ENCODE measurements around the gene ADAMTSL3.

The ADAMTSL3 gene

DNA sequence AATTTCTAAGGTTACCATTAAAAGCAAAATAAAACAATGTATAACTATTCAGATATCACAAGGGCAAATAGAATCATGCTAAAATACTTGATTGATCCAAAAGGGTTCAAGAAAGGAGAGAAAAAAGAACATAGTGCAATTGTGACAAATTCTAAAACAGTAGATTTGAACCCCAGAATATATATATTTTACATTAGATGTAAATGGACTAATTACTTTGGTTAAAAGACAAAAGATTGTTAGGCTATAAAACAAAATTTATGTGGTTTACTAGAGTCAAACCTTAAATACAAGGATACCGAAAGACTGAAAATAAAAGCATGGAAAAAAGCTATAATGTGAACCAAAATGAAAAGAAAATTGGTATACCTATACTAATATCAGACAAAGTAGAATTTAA is 129.3 kb downstream of the ADAMTSL3 start:
- Histone ChIP-seq H3K4me2 (no peak overlapping the region), H3K27me3 (ENCODE audit: insufficient read depth, low read depth) (no peaks in the 10 kb centered on the region), H3K9ac (no peak overlapping the region), H2AFZ (ENCODE audit: low read depth) (no peak overlapping the region), H3K27ac (no peak overlapping the region), H3K4me1 (ENCODE audit: low read depth, poor library complexity, severe bottlenecking) (no peaks in the 10 kb centered on the region), H3K79me2 (ENCODE audit: insufficient read depth, low read depth) (no peaks in the 10 kb centered on the region), H3K36me3 (ENCODE audit: insufficient read depth) (no peaks in the 10 kb centered on the region), H4K20me1 (ENCODE audit: insufficient read depth) (no peaks in the 10 kb centered on the region), H3K4me3 (IDR thresholded peaks at IDR 0.05; ENCODE audit: insufficient read depth, low read depth, low read length) (no peak overlapping the region)
- no peak for TF ChIP-seq CTCF (conservative IDR thresholded peaks at IDR 0.05; ENCODE audit: low read depth, low read length)

GRCh38 chr15:83784975-83785374 is 131.1 kb downstream of the ADAMTSL3 start:
- Histone ChIP-seq H2AFZ (ENCODE audit: low read depth) (no peak overlapping the region), H3K27ac (no peak overlapping the region), H3K36me3 (ENCODE audit: insufficient read depth) (no peaks in the 10 kb centered on the region), H3K4me2 (no peak overlapping the region), H3K9ac (no peak overlapping the region), H3K4me3 (IDR thresholded peaks at IDR 0.05; ENCODE audit: insufficient read depth, low read depth, low read length) (no peak overlapping the region), H3K79me2 (ENCODE audit: insufficient read depth, low read depth) (no peaks in the 10 kb centered on the region), H3K27me3 (ENCODE audit: insufficient read depth, low read depth) (no peaks in the 10 kb centered on the region), H4K20me1 (ENCODE audit: insufficient read depth) (no peaks in the 10 kb centered on the region), H3K4me1 (ENCODE audit: low read depth, poor library complexity, severe bottlenecking) (no peaks in the 10 kb centered on the region)
- TF ChIP-seq CTCF (conservative IDR thresholded peaks at IDR 0.05; ENCODE audit: low read depth, low read length) = no peak

DNA sequence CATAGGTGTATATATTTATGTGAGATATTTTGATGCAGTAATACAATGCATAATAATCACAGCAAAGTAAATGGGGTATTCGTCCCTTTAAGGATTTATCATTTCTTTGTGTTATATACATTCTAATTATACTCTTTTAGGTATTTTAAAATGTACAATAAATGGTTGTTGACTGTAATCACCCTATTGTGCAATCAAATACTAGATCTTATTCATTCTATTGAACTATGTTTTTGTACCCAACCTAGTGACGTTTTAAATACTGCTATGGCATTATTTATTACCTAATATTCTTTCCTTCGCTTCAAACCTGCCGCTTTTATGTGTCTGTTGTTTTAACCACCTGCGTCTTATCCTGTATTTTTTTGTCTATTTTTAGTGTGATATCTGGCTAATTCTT is 132.4 kb downstream of the ADAMTSL3 start:
- no peak overlapping the region for H3K9ac ChIP-seq

GRCh38 chr15:83793069-83793468 is 139.1 kb downstream of the ADAMTSL3 start:
- no peaks in the 10 kb centered on the region for H3K27me3 ChIP-seq (ENCODE audit: insufficient read depth, low read depth)
- H3K4me1 ChIP-seq (ENCODE audit: low read depth, poor library complexity, severe bottlenecking) = no peaks in the 10 kb centered on the region
- H3K4me2 ChIP-seq = no peak overlapping the region
- H3K79me2 ChIP-seq (ENCODE audit: insufficient read depth, low read depth) = no peaks in the 10 kb centered on the region
- no peak overlapping the region for H3K9ac ChIP-seq
- H3K36me3 ChIP-seq (ENCODE audit: insufficient read depth) = no peaks in the 10 kb centered on the region
- no peaks in the 10 kb centered on the region for H4K20me1 ChIP-seq (ENCODE audit: insufficient read depth)
- no peak overlapping the region for H2AFZ ChIP-seq (ENCODE audit: low read depth)
- no peak overlapping the region for H3K4me3 ChIP-seq (IDR thresholded peaks at IDR 0.05; ENCODE audit: insufficient read depth, low read depth, low read length)
- no peak for TF ChIP-seq CTCF (conservative IDR thresholded peaks at IDR 0.05; ENCODE audit: low read depth, low read length)
- H3K27ac ChIP-seq = no peak overlapping the region

More for the DNA sequence above, 132.4 kb downstream of the ADAMTSL3 start:
- H3K4me2 ChIP-seq = no peak overlapping the region
- no peaks in the 10 kb centered on the region for H3K36me3 ChIP-seq (ENCODE audit: insufficient read depth)
- H3K4me3 ChIP-seq (IDR thresholded peaks at IDR 0.05; ENCODE audit: insufficient read depth, low read depth, low read length) = no peak overlapping the region
- H4K20me1 ChIP-seq (ENCODE audit: insufficient read depth) = no peaks in the 10 kb centered on the region
- no peaks in the 10 kb centered on the region for H3K4me1 ChIP-seq (ENCODE audit: low read depth, poor library complexity, severe bottlenecking)
- H3K27me3 ChIP-seq (ENCODE audit: insufficient read depth, low read depth) = no peaks in the 10 kb centered on the region
- no peak overlapping the region for H3K27ac ChIP-seq
- TF ChIP-seq CTCF (conservative IDR thresholded peaks at IDR 0.05; ENCODE audit: low read depth, low read length) = no peak
- no peaks in the 10 kb centered on the region for H3K79me2 ChIP-seq (ENCODE audit: insufficient read depth, low read depth)
- no peak overlapping the region for H2AFZ ChIP-seq (ENCODE audit: low read depth)

Data from KMS-11 (cell line).